K562 (cell line): ENCODE measurements around the gene HEXIM2. TPM values are rescaled to one million over a fixed set of nuclear protein-coding genes. Genes with fewer than 3 reads are reported as not detected.

Source experiments
- ATAC-seq: fragments of 200-7000 bp; cut with Tn5 transposase; 3 replicates; pipeline ENCODE4 v1.9.1; 2020; ENCODE audit warnings: moderate library complexity
- BruUV-seq: library from RNA; stranded (reverse); fragments of 400-500 nt; replicated peaks from 2 replicates; lab custom pipeline; 2021; lab: Mats Ljungman, UMichigan
- CTCF ChIA-PET: fragments of 300-600 bp; formaldehyde crosslinking; extraction: SDS; loops from one replicate; lab custom pipeline; 2021; ENCODE audit warnings: low intra/inter-chr PET ratio; lab: Yijun Ruan, JAX
- POLR2A ChIA-PET: fragments of 300-600, 350-650 bp; sonication (Branson Sonifier 250); formaldehyde crosslinking; extraction: SDS; loops from one replicate; lab custom pipeline; 2021; ENCODE audit warnings: antibody characterized with exemption, inconsistent platforms; lab: Yijun Ruan, JAX
- DNase-seq, 4 experiments: peaks; one replicate each; pipeline versions ENCODE4 v3.0.0 to v3.0.0-alpha.2; 2011 to 2018; ENCODE audit warnings: low spot score in 3 of 4, mixed read lengths in 3 of 4; ENCODE audit errors: extremely low read depth in 1 of 4
- FAIRE-seq: peaks from 2 replicates; lab custom pipeline; 2011; peaks lifted over from hg19 to GRCh38; lab: Jason Lieb, UNC
- H2AFZ ChIP-seq: 2 replicates; pipeline ENCODE4 v1.6.0; 2011; ENCODE audit warnings: low read depth, low read length, control low read depth, inconsistent platforms
- H3K27ac ChIP-seq: fragments of 200-600 bp; 3 replicates; pipeline ENCODE4 v1.8.0; 2011; ENCODE audit warnings: low read depth, mild to moderate bottlenecking, control low read depth, inconsistent platforms, low read length, moderate library complexity, mixed read lengths; ENCODE audit errors: extremely low read depth
- H3K27me3 ChIP-seq, 2 experiments: fragments of 300-600 bp in 1 of 2; 2 replicates in 1 of 2; 3 replicates in 1 of 2; pipeline versions ENCODE4 v1.6.0 to v1.8.0; 2011; ENCODE audit warnings: inconsistent platforms in 2 of 2, low read length in 2 of 2, mild to moderate bottlenecking in 1 of 2, mixed read lengths in 1 of 2, moderate library complexity in 1 of 2; ENCODE audit not compliant: control insufficient read depth in 2 of 2, insufficient read depth in 2 of 2
- H3K36me3 ChIP-seq: fragments of 300-600 bp; 3 replicates; pipeline ENCODE4 v1.8.0; 2011; ENCODE audit warnings: mild to moderate bottlenecking, low read length, inconsistent platforms; ENCODE audit not compliant: control insufficient read depth, insufficient read depth
- H3K4me1 ChIP-seq, 2 experiments: fragments of 200-600 bp in 1 of 2; replicated peaks in 1 of 2; 2 replicates in 1 of 2; 3 replicates in 1 of 2; pipeline versions ENCODE4 v1.5.1 to v1.8.0; 2011; ENCODE audit warnings: inconsistent platforms in 2 of 2, low read length in 2 of 2, mild to moderate bottlenecking in 1 of 2, mixed read lengths in 1 of 2, moderate library complexity in 1 of 2; ENCODE audit not compliant: control insufficient read depth in 2 of 2, insufficient read depth in 2 of 2
- H3K4me2 ChIP-seq: 2 replicates; pipeline ENCODE4 v1.6.1; 2011; ENCODE audit warnings: low read length, control low read depth, inconsistent platforms, mixed read lengths; ENCODE audit not compliant: insufficient read depth
- H3K4me3 ChIP-seq: fragments of 200-600 bp; sonication (generic), shearing (Covaris generic); 2 replicates; pipeline ENCODE4 v1.5.1; 2016; ENCODE audit warnings: control low read depth, inconsistent platforms
- H3K79me2 ChIP-seq: fragments of 200-600 bp; 3 replicates; pipeline ENCODE4 v1.8.0; 2011; ENCODE audit warnings: low read length, inconsistent platforms; ENCODE audit not compliant: control insufficient read depth, insufficient read depth
- H3K9ac ChIP-seq, 2 experiments: 2 replicates each; pipeline versions ENCODE4 v1.6.0 to v1.6.1; 2011; ENCODE audit warnings: low read depth in 2 of 2, low read length in 2 of 2, control low read depth in 1 of 2, inconsistent platforms in 1 of 2, mild to moderate bottlenecking in 1 of 2, mixed read lengths in 1 of 2; ENCODE audit not compliant: insufficient read depth in 1 of 2
- H3K9me1 ChIP-seq: one replicate; pipeline ENCODE4 v1.6.0; 2011; ENCODE audit warnings: inconsistent platforms, mild to moderate bottlenecking, low read length, moderate library complexity; ENCODE audit not compliant: control insufficient read depth, insufficient read depth
- H3K9me3 ChIP-seq: replicated peaks from 2 replicates; pipeline ENCODE4 v1.5.1; 2011; ENCODE audit warnings: low read depth, low read length, inconsistent platforms; ENCODE audit not compliant: control insufficient read depth, insufficient read depth
- H4K20me1 ChIP-seq: replicated peaks from 2 replicates; pipeline ENCODE4 v1.6.1; 2011; ENCODE audit warnings: low read length, inconsistent platforms, mixed read lengths; ENCODE audit not compliant: control insufficient read depth, insufficient read depth
- ARHGAP35 ChIP-seq: fragments of 450-650 bp; IDR thresholded peaks from 2 replicates; pipeline ENCODE4 v1.6.1; 2018; ENCODE audit not compliant: partially characterized antibody
- BACH1 ChIP-seq: fragments of 200-800 bp; sonication (Bioruptor generic); IDR thresholded peaks from 2 replicates; pipeline ENCODE4 v1.6.1; 2016; ENCODE audit warnings: missing genetic modification characterization, missing compliant biosample characterization
- BMI1 ChIP-seq: fragments of 150-350 bp; IDR thresholded peaks from 2 replicates; pipeline ENCODE4 v1.6.1; 2014; ENCODE audit warnings: low read length
- KLF6 ChIP-seq: fragments of 250-450 bp; sonication (Bioruptor Pico); IDR thresholded peaks from 2 replicates; pipeline ENCODE4 v1.4.0; 2020; ENCODE audit warnings: mild to moderate bottlenecking, moderate library complexity, borderline replicate concordance
- NKRF ChIP-seq: fragments of 450-650 bp; IDR thresholded peaks from 2 replicates; pipeline ENCODE4 v1.6.1; 2016; ENCODE audit warnings: borderline replicate concordance
- NR1H2 ChIP-seq: sonication (generic); formaldehyde crosslinking; IDR thresholded peaks from 2 replicates; pipeline ENCODE4 v1.4.0; 2020; ENCODE audit warnings: mild to moderate bottlenecking, missing genetic modification reagents
- NRF1 ChIP-seq, 2 experiments: fragments of 450-650 bp; IDR thresholded peaks in 1 of 2; conservative IDR thresholded peaks in 1 of 2; 2 replicates each; pipeline ENCODE4 v1.6.1; 2014; ENCODE audit warnings: mild to moderate bottlenecking in 2 of 2
- PHB2 ChIP-seq: fragments of 450-650 bp; IDR thresholded peaks from 2 replicates; pipeline ENCODE4 v1.6.1; 2017; ENCODE audit warnings: low read depth
- RAD51 ChIP-seq: fragments of 450-650 bp; IDR thresholded peaks from 2 replicates; pipeline ENCODE4 v1.7.1; 2016; ENCODE audit warnings: low read depth, mild to moderate bottlenecking, borderline replicate concordance
- TRIM28 ChIP-seq: fragments of 450-650 bp; IDR thresholded peaks from 2 replicates; pipeline ENCODE4 v1.6.1; 2017
- ZFP30 ChIP-seq: fragments of 250-450 bp; sonication (Bioruptor Pico); IDR thresholded peaks from 2 replicates; pipeline ENCODE4 v1.8.0; 2022; ENCODE audit warnings: moderate library complexity, mild to moderate bottlenecking, inconsistent platforms, borderline replicate concordance
- ZNF23 ChIP-seq: fragments of 250-450 bp; sonication (Bioruptor Pico); IDR thresholded peaks from 2 replicates; pipeline ENCODE4 v1.4.0; 2020; ENCODE audit warnings: mild to moderate bottlenecking
- ZNF24 ChIP-seq: fragments of 450-650 bp; IDR thresholded peaks from 2 replicates; pipeline ENCODE4 v1.6.1; 2016
- WGBS: fragments of 100-300 bp; shearing (Covaris generic); methylation state at CpG from one replicate; pipeline ENCODE4 v1.1.6; 2016; ENCODE audit warnings: low coverage, mixed read lengths; ENCODE audit not compliant: insufficient coverage; ENCODE audit errors: missing lambda C conversion rate; 5-methylcytosine and 5-hydroxymethylcytosine counted together
- in situ Hi-C: fragments of 300-500 bp; cut with MboI; formaldehyde crosslinking; loops from 4 replicates; pipeline ENCODE4 v1.15.0; 2018; ENCODE audit warnings: inconsistent platforms, mixed read lengths
- intact Hi-C: fragments of 100-400 bp; cut with micrococcal nuclease; formaldehyde crosslinking; loops from 2 replicates; pipeline ENCODE4 v1.14.2; 2022
- polyA plus RNA-seq, 8 experiments: library from polyadenylated mRNA; depleted of rRNA in 4 of 8; stranded (reverse) in 5 of 8; unstranded in 3 of 8; fragments of >200 nt; fragmentation: Nextera tagmentation in 2 of 8; fragmentation: Illumina TruSeq in 1 of 8; extraction: Ambion mirVana in 2 of 8; extraction: Trizol in 1 of 8; gene quantifications; 2 replicates each; pipeline versions ENCODE4 v1.2.1 to v1.2.3, GENCODE V29; 2011 to 2014; ENCODE audit warnings: inconsistent platforms in 1 of 8, missing spikeins in 1 of 8
- total RNA-seq, 7 experiments: library from RNA; depleted of rRNA in 6 of 7; stranded (reverse); fragments of >200 nt in 6 of 7; fragmentation: Illumina TruSeq in 2 of 7; extraction: Trizol in 2 of 7; gene quantifications; 2 replicates each; pipeline versions ENCODE4 v1.2.1 to v1.2.3, GENCODE V29; 2011 to 2021; ENCODE audit warnings: low replicate concordance in 1 of 7
- TF ChIP-seq, protein P1 (sequence below): sonication (generic); formaldehyde crosslinking; IDR thresholded peaks from 2 replicates; pipeline ENCODE4 v1.9.0; 2022; ENCODE audit warnings: mild to moderate bottlenecking, missing genetic modification reagents

Gene HEXIM2
- total and polyA plus RNA-seq, 9 of the 15 experiments (the other 6 are each of a cell fraction or from before 2014, with no cell fraction given): 0.69 to 3.4 (median 1.1) TPM; not detected in 2

DNA sequence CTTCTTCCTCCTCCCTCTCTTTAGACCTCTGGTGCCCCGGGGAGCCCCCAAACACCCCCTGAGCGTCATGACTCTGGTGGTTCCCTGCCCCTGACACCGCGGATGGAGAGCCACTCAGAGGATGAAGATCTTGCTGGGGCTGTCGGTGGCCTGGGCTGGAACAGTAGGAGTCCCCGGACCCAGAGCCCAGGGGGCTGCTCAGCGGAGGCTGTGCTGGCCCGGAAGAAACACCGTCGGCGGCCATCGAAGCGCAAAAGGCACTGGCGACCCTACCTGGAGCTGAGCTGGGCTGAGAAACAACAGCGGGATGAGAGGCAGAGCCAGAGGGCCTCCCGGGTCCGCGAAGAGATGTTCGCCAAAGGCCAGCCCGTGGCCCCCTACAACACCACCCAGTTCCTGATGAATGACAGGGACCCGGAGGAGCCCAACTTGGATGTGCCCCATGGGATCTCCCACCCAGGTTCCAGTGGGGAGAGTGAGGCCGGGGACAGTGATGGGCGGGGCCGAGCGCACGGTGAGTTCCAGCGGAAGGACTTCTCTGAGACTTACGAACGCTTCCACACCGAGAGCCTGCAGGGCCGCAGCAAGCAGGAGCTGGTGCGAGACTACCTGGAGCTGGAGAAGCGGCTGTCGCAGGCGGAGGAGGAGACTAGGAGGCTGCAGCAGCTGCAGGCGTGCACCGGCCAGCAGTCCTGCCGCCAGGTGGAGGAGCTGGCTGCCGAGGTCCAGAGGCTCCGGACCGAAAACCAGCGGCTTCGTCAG lies 7.5 kb downstream of the HEXIM2 start:
- no peaks in the 10 kb centered on the region for H4K20me1 ChIP-seq
- no peak overlapping the region for H3K4me2 ChIP-seq
- intact Hi-C loops (no loop called here), in situ Hi-C loops (no loop called here)
- no peaks in the 10 kb centered on the region for H3K27me3 ChIP-seq
- H2AFZ ChIP-seq: no peak overlapping the region
- H3K4me1 ChIP-seq: peaks cover 13 to 41% of the 10 kb centered on the region in 2 experiments; a peak in 4 of 5 replicates
- ATAC-seq (no peak), DNase-seq (no peak), FAIRE-seq (no peak)
- H3K36me3 ChIP-seq: no peaks in the 10 kb centered on the region
- H3K27ac ChIP-seq: no peak overlapping the region
- H3K9ac ChIP-seq: peak overlapping the region in 1 of 2 experiments; percentile 48; a peak in 1 of 4 replicates
- POLR2A ChIA-PET: interaction anchor here (0.6 to 7.9 kb wide), 3 partner anchors 8 to 20 kb away, joined by 3 to 73 read pairs (median 14); partner anchors contain the start of genes HEXIM1 and HEXIM2
- WGBS: 68% methylated on average over 43 of the region's 43 CpGs
- no peaks in the 10 kb centered on the region for H3K9me1 ChIP-seq
- CTCF ChIA-PET: no interaction called here
- H3K79me2 ChIP-seq: no peaks in the 10 kb centered on the region
- no peak overlapping the region for H3K4me3 ChIP-seq
- BruUV-seq: no TSS peak
- no peaks in the 10 kb centered on the region for H3K9me3 ChIP-seq
- TF ChIP-seq NR1H2 (CRISPR knock-in tag): no peak
- no peak for TF ChIP-seq NRF1 (conservative IDR thresholded peaks at IDR 0.05 in 1 of 2, IDR thresholded peaks at IDR 0.05 in 1 of 2)
- TF ChIP-seq TRIM28: no peak
- no peak for TF ChIP-seq ZNF23 (CRISPR knock-in tag)
- no peak for TF ChIP-seq ZFP30 (CRISPR knock-in tag)
- TF ChIP-seq RAD51: no peak
- TF ChIP-seq, protein P1, sequence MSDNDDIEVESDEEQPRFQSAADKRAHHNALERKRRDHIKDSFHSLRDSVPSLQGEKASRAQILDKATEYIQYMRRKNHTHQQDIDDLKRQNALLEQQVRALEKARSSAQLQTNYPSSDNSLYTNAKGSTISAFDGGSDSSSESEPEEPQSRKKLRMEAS (CRISPR knock-in tag): no peak
- no peak for TF ChIP-seq BMI1
- no peak for TF ChIP-seq NKRF
- TF ChIP-seq KLF6 (CRISPR knock-in tag): no peak
- TF ChIP-seq PHB2: no peak
- no peak for TF ChIP-seq ARHGAP35
- TF ChIP-seq BACH1: no peak
- no peak for TF ChIP-seq ZNF24
